Activated naive CD4-positive, alpha-beta T cell treated with anti-CD3 and anti-CD28 coated beads, Interleukin-2, amount 50 U/mL, for 72 hours (primary cell): ENCODE data around the gene ANKRD27. TPM values are rescaled to one million over a fixed set of nuclear protein-coding genes. Genes with fewer than 3 reads are reported as not detected.
"Not testable (repeated sequence)": the region's sequence is repeated elsewhere in the genome, so short reads cannot be mapped to it uniquely, and the experiment has no call there.

Source experiments
- ATAC-seq, 2 donors: fragments of 150-1000 bp; cut with Tn5 transposase; 2 replicates each; pipeline ENCODE4 v1.10.0; 2021; ENCODE audit warnings: mild to moderate bottlenecking in 2 of 2, moderate library complexity in 2 of 2
- DNase-seq, 2 donors: peaks; one replicate each; pipeline ENCODE4 v3.0.0; 2021 to 2022; ENCODE audit warnings: low spot score in 2 of 2
- H3K27ac Mint-ChIP-seq, 2 donors: one replicate each; pipeline ENCODE4 v1.8.0; 2022; ENCODE audit warnings: mild to moderate bottlenecking in 2 of 2, mixed read lengths in 2 of 2
- H3K36me3 Mint-ChIP-seq, 2 donors: one replicate each; pipeline ENCODE4 v1.8.0; 2022; ENCODE audit warnings: mixed read lengths in 2 of 2
- H3K9me3 Mint-ChIP-seq, 2 donors: one replicate each; pipeline ENCODE4 v1.8.0; 2022; ENCODE audit warnings: mixed read lengths in 2 of 2
- total RNA-seq, 2 donors: library from RNA; stranded (reverse); gene quantifications; one replicate each; pipeline ENCODE4 v1.2.3, GENCODE V29; 2022

The ANKRD27 gene
- total RNA-seq, 2 donors from 2014 or later: 30.2 to 38.5 TPM

DNA sequence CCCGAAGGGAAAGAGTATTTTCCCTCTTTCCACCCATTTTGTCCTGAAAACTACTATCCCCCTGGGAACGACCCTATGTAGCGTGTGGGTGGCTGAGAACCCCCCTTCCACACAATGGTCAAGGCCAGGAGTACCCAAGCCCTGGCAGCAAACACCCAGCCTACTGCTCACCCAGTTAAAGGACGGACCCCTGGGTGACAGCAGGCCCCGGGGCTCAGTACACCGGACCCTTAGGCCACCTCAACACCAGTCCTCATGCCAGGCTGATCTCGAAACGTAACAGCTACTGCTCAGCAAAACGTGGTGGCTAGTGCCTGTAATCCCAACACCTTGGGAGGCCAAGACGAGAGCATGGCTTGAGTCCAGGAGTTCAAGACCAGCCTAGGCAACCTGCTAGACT is 1.4 kb downstream of the ANKRD27 start:
- Mint-ChIP-seq H3K27ac (peak overlapping the region in 1 of 2 donors; percentile 37), H3K36me3 (peaks cover 0 to 5% of the 10 kb centered on the region in 2 donors), H3K9me3 (no peaks in the 10 kb centered on the region)
- DNase-seq (no peak), ATAC-seq (no peak)

DNA sequence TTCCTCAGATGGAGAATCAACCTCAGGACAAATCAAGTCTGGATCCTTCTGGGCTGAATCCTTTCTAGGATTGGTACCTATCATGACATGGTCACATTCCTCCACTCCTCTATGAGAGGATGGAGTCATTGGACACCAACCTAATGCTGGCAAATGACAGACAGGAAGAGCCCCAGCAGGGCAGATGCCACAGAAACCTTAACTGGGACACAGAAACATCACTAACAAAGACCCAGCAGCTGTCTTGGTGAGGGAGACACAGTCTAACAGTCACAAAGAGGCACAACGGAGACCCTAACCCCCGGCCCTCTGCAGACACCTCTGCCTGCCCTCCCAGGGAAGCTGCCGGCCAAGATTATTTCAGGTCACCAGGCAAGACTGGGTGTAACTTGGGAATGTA is 2.1 kb downstream of the ANKRD27 start:
- no peak for ATAC-seq
- H3K27ac Mint-ChIP-seq: no peak overlapping the region
- peaks cover 0 to 5% of the 10 kb centered on the region in 2 donors for H3K36me3 Mint-ChIP-seq
- no peaks in the 10 kb centered on the region for H3K9me3 Mint-ChIP-seq
- DNase-seq: no peak

DNA sequence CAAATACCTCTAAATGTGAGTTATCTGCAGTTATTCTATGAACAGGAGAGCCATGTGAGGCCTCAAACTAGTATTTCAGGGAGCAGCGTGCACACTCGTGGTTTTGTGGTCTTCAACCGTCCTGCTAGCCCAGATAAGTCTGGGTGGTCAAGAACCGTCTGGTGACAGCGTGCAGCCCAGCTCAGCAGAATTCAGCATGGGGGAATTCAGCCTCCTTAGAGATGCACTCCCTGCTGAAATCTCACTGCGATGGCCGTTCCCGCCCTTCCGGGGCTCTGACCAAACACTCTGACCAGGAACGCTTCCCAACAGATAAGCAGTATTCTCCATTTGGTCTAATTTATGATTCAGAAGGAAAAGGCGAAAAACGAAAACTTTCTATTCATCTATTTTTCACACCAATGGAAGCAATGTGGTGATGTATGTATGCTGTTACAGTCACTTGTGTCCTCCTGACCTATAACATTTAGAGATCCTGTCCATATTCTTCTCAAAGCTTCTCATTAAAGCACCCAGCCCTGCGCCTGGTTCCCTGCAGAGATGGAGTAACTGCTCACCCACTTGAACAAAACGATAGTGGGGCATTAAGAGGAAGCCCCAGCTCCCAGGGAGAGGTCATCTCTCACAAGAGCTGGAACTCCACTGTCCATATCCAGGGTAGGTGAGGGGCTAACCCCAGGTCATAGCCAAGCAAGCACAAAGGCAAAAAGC is 2.9 kb downstream of the ANKRD27 start:
- DNase-seq (no peak), ATAC-seq (no peak)
- no peaks in the 10 kb centered on the region for H3K9me3 Mint-ChIP-seq
- no peak overlapping the region for H3K27ac Mint-ChIP-seq
- peaks cover 0 to 5% of the 10 kb centered on the region in 2 donors for H3K36me3 Mint-ChIP-seq

DNA sequence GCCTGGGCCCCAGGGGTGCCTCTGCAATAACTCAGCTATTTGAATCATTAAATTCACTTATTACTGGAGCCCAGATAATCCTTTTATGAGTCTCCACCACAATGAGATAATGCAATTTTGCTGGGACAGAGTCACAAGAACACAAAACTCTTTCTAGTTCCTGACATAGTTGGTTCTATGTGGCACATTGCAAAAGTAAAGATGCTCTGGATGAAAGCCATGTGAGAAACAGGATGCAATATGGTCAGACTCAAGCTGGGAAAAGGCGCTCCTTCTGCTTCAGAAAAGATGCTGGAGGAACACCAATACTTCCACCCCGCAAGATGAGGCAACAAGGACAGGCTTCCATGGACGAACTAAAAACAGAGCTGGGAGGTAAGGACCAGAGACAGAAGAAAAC is 5.7 kb downstream of the ANKRD27 start:
- Mint-ChIP-seq H3K9me3 (no peaks in the 10 kb centered on the region), H3K27ac (no peak overlapping the region), H3K36me3 (peaks cover 0 to 4% of the 10 kb centered on the region in 2 donors)
- ATAC-seq: no peak
- DNase-seq: no peak

DNA sequence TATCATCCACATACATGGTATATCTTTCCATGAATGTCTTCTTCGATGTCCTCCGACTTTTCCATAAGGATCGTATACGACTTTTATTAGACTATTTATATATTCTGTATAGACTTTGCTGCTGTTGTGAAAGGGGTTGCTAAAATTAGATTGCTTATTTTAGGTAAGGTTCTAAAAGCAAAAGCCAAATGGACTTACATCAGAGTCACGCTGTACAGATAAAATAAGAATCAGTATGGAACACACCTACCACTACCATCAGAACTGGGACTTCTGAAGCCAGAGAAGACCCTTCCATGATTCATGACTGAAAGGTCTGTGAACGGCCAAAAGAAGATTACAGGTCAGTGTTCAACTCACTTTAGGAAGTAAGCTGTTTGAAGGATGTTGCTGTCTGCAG is 8.9 kb downstream of the ANKRD27 start:
- H3K36me3 Mint-ChIP-seq: no peaks in the 10 kb centered on the region
- no peak overlapping the region for H3K27ac Mint-ChIP-seq
- no peaks in the 10 kb centered on the region for H3K9me3 Mint-ChIP-seq
- DNase-seq (no peak), ATAC-seq (no peak)

DNA sequence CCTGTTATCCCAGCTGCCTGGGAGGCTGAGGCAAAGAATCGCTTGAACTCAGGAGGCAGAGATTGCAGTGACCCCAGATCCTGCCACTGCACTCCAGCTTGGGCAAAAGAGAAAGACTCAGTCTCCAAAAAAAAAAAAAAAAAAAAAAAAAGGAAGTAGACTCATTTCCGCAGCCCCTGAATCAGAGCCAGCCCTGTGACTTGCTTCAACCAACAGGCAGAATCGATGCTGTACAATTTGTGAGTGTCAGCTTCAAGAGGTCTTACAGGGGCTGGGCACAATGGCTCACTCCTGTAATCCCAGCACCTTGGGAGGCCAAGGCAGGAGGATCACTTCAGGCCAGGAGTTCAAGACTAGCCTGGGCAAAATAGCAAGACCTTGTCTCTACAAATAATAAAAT is 12.8 kb downstream of the ANKRD27 start:
- ATAC-seq (peak in 1 of 2 donors; percentile 83), DNase-seq (no peak)
- H3K27ac Mint-ChIP-seq: no peak overlapping the region
- H3K9me3 Mint-ChIP-seq: no peaks in the 10 kb centered on the region
- no peaks in the 10 kb centered on the region for H3K36me3 Mint-ChIP-seq

DNA sequence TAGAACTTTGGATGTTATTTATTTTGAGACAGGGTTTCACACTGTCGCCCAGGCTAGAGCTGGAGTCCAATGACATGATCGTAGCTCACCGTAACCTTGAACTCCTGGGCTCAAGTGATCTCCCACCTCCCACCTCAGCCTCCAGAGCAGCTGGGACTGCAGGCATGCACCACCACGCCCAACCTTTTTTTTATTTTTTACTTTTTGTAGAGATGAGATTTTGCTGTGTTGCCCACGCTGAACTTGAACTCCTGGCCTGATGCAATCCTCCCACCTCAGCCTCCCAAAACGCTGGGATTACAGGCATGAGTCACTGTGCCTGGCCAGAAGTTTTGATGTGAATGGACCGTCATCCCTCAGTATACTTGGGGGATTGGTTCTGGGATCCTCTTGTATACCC is 13.7 kb downstream of the ANKRD27 start:
- no peak for DNase-seq
- ATAC-seq: no peak
- Mint-ChIP-seq H3K9me3 (no peaks in the 10 kb centered on the region), H3K36me3 (no peaks in the 10 kb centered on the region), H3K27ac (no peak overlapping the region)

DNA sequence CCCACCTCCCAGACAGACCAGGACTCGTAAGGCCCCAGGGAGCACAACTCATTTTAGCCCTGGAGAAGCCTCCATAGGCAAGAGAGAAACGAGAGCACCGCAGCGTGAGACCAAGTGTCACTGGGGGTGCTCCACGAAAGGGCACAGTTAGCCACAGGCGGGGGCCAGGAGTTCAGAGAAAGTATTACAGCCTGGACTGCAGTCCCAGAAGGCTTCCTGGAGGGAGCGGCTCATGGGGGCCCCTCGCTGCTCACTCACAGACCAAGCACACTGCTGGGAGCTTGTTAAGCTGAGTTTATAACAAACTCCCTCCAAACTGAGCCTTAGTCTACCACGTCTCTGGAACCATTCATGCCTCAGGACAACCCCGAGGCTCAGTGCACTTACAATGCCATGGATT is 16.5 kb downstream of the ANKRD27 start:
- DNase-seq: no peak
- ATAC-seq: no peak
- no peak overlapping the region for H3K27ac Mint-ChIP-seq
- H3K36me3 Mint-ChIP-seq: no peaks in the 10 kb centered on the region
- no peaks in the 10 kb centered on the region for H3K9me3 Mint-ChIP-seq

DNA sequence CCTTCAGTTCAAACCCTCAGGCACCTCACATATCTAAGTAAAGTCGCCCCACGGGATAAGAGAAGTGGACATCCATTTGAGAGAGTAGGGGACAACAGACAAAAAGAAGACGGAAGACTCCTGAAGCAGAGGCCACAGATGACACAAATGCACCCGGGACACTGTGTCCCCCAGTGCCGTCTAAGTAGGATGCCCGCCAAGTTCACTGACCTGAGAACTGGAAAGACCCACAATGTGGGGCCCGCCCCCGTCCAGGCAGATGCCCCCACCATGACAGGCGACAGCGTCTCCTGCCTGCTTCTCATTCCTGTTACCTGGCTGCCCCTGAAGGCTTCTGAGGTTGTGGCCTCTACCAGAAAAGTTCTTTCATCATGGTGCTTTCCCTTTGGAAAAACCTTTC is 16.9 kb downstream of the ANKRD27 start:
- H3K27ac Mint-ChIP-seq: no peak overlapping the region
- H3K36me3 Mint-ChIP-seq: no peaks in the 10 kb centered on the region
- DNase-seq (no peak), ATAC-seq (no peak)
- H3K9me3 Mint-ChIP-seq: no peaks in the 10 kb centered on the region

DNA sequence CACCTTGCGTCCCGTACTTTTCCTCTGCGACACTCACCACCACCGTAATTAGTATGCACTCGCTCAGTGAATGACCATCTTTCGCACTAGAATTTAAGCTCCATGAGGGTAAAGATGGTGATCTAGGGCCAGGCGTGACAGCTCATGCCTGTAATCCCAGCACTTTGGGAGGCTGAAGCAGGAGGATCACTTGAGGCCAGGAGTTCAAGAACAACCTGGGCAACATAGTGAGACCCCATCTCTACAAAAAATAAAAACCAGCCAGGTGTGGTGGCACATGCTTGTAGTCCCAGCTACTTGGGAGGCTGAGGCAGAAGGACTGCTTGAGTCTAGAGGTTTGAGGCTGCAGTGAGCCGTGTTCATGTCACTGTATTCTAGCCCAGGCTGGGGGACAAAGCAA is 18.6 kb downstream of the ANKRD27 start:
- not testable (repeated sequence) for H3K36me3 Mint-ChIP-seq, H3K9me3 Mint-ChIP-seq, ATAC-seq, DNase-seq, H3K27ac Mint-ChIP-seq

DNA sequence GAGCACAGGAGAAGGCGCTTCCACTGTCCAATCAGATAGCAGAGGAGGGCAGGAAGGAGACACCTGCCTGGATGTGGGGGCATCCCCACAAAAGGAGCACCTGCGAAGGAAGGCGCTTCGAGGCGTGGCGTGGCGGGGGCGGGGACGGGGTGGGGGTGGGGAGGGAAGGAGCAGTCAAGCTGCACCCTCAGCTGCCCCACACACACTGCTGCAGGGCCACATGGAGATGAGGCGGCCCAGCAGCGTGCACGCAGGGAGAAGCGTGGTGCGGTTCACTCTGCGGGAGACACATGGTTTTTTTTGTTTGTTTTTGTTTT is 21.4 kb downstream of the ANKRD27 start:
- ATAC-seq: no peak

DNA sequence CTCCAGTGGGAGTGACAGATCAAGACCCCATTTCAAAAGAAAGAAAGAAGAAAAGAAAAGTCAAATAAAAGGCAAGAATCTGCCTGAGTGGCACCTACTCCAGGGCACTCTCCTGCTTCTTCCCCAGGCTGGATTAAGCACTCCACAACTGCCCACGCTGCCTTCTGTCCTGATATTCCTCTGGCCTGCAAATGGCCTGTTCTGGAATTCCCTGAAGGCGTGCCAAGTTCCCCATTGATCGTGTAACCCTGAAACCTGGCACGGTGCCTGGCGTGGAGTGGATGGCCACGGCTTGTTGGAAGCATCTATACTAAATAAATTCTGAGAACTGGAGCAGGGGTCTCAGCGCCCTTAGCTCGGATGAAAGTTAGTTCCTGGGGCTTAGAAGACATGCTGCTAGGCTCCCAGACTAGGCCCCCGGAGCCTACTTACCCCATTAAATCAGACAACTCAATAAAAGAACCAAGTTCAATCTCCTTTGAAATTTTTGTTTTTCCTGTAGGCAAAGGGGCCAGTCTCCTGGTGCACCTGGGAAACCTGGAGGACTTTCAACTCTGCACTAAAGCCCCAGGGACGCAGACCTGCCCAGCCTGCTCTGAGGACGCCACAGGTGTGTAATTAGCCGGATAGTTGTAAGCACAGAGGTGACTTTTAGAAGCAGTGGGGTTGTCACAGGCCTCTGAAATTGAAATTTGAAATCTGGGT is 21.9 kb downstream of the ANKRD27 start:
- DNase-seq: no peak
- no peak for ATAC-seq
- Mint-ChIP-seq H3K36me3 (peaks cover 0 to 5% of the 10 kb centered on the region in 2 donors), H3K27ac (peak overlapping the region in 1 of 2 donors; percentile 72), H3K9me3 (no peaks in the 10 kb centered on the region)

More for the DNA sequence above, 21.4 kb downstream of the ANKRD27 start:
- Mint-ChIP-seq H3K27ac (peak overlapping the region in 1 of 2 donors; percentile 72), H3K9me3 (no peaks in the 10 kb centered on the region), H3K36me3 (no peaks in the 10 kb centered on the region)
- DNase-seq: no peak

DNA sequence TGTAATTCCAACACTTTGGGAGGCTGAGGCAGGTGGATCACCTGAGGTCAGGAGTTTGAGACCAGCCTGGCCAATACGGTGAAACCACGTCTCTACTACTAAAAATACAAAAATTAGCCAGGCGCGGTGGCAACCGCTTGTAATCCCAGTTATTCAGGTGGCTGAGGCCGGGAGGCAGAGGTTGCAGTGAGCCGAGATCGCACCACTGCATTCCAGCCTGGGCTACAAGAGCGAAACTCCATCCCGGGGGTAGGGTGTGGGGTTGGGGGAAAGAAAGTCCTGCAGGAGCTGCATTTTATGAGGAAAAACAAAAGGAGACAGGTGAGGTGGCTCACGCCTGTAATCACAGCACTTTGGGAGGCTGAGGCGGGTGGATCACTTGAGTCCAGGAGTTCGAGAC is 22.6 kb downstream of the ANKRD27 start:
- not testable (repeated sequence) for DNase-seq, H3K9me3 Mint-ChIP-seq, ATAC-seq, H3K36me3 Mint-ChIP-seq
- H3K27ac Mint-ChIP-seq: peak overlapping the region in 1 of 2 donors; percentile 30

DNA sequence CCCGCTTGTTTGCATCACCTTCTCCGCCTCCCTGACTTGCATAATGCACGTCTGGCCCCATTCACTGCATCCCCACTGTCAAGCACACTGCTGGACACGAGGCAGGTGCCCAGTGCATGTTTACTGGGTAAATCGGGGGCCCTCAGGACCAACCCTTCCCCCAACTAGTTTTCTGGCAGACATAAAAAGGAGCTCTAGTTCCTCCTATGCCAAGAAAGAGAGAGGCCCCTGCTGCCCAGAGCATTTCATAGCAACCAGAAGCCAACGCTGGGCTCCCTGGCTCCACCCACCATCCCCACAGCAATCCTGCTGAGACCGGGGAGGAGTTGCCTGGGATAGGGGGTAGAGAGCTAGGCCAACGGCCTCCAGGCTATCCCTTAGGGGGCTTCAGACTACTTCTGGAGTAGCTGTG is 23.2 kb downstream of the ANKRD27 start:
- Mint-ChIP-seq H3K9me3 (no peaks in the 10 kb centered on the region), H3K27ac (no peak overlapping the region), H3K36me3 (peaks cover 0 to 12% of the 10 kb centered on the region in 2 donors)
- DNase-seq (no peak), ATAC-seq (no peak)

DNA sequence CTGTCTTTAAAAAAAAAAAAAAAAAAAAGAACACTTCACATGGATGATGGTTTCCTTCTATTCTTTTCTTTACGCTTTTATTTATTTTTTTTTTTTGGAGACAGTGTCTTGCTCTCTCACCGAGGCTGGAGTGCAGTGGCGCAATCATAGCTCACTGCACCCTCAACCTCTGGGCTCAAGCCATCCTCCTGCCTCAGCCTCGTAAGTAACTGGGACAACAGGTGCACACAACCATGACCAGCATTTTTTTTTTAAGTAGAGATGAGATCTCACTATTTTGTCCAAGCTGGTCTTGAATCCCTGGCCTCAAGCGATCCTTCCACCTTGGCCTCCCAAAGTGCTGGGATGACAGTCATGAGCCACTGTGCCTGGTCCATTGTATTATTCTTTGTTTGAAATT is 24.3 kb downstream of the ANKRD27 start:
- H3K27ac Mint-ChIP-seq: no peak overlapping the region
- ATAC-seq (no peak), DNase-seq (no peak)
- no peaks in the 10 kb centered on the region for H3K9me3 Mint-ChIP-seq
- peaks cover 0 to 16% of the 10 kb centered on the region in 2 donors for H3K36me3 Mint-ChIP-seq

DNA sequence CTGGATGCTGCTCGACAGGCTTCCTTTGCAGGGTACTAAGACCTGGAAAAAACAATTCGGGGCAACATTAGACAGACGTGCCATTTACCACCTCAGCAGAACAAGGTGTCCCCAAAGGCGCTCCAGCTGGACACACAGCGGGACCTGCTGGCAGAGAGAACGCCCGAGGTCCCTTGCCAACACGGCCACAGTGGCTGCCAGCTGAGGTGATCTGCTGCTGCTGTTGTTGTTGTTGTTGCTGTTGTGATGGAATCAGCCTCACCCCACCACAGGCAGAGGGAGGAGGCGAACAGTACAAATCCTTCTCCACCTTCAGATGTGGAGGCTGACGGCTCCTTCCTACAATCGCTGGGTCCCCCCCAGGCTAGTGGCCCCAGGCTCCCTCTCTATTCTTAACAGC is 25.2 kb downstream of the ANKRD27 start:
- peaks cover 0 to 16% of the 10 kb centered on the region in 2 donors for H3K36me3 Mint-ChIP-seq
- no peak for DNase-seq
- H3K27ac Mint-ChIP-seq: no peak overlapping the region
- no peaks in the 10 kb centered on the region for H3K9me3 Mint-ChIP-seq
- ATAC-seq: no peak

DNA sequence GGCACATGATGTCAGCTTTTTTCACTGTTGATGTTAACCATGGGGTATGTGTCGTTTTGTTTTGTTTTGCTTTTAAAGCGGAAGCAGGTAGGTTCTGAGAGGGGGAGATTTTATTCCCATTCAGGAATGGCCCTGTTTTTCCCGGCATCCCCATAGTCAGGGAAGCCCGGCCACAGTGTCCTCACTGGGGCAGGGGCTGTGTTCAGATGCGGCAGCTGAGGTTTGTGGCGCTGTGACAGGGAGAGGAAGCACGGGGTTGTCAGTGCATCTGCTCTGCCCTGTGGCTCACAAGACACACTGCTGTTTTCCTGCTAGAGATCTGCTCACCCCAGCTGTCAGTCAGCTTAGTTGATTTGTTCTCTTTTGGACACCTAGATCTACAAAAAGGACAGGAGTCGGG is 27.6 kb downstream of the ANKRD27 start:
- Mint-ChIP-seq H3K9me3 (no peaks in the 10 kb centered on the region), H3K36me3 (peaks cover 9 to 16% of the 10 kb centered on the region in 2 donors), H3K27ac (peak overlapping the region in 1 of 2 donors; percentile 52)
- no peak for DNase-seq
- no peak for ATAC-seq

DNA sequence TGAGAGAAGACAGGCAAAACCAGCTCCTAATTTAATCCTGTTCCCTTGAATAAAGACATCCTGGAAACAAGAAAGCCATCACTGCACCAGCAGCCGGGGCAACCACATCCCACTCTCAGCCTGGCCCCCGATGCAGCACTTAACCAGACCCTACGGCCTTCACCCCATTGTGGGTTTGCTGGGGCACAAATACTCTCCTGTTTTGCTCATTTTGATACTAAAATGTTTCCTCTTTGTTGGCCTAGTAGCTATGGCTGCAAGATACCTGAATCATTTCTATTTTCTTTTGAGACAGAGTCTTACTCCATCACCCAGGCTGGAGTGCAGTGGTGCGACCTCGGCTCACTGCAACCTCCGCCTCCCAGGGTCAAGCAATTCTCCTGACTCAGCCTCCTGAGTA is 28.4 kb downstream of the ANKRD27 start:
- Mint-ChIP-seq H3K27ac (peak overlapping the region; percentile 52 to 88), H3K36me3 (peaks cover 15 to 23% of the 10 kb centered on the region in 2 donors), H3K9me3 (no peaks in the 10 kb centered on the region)
- peak in 1 of 2 donors; percentile 29 for DNase-seq
- ATAC-seq: peak in 1 of 2 donors; percentile 69
